Mesothelial cell of epicardium (in vitro differentiated cells): ENCODE data around the gene TULP1. TPM values are rescaled to one million over a fixed set of nuclear protein-coding genes. Genes with fewer than 3 reads are reported as not detected.
A peak's percentile ranks its signal among the peaks of the same experiment; 100 is the strongest.

Experiments
- DNase-seq, 2 experiments: peaks; one replicate each; pipeline ENCODE4 v3.0.0; 2021; ENCODE audit warnings: low spot score in 2 of 2; ENCODE audit not compliant: unreplicated experiment in 2 of 2
- H3K27ac Mint-ChIP-seq: 2 replicates; pipeline ENCODE4 v1.8.0; 2021; ENCODE audit warnings: mixed read lengths
- H3K27me3 Mint-ChIP-seq: 2 replicates; pipeline ENCODE4 v1.8.0; 2021; ENCODE audit warnings: low read depth, mixed read lengths
- H3K36me3 Mint-ChIP-seq: 2 replicates; pipeline ENCODE4 v1.8.0; 2021; ENCODE audit warnings: mixed read lengths
- H3K4me1 Mint-ChIP-seq: 2 replicates; pipeline ENCODE4 v1.8.0; 2021; ENCODE audit warnings: mixed read lengths
- H3K4me3 Mint-ChIP-seq: 2 replicates; pipeline ENCODE4 v1.8.0; 2021; ENCODE audit warnings: mild to moderate bottlenecking, moderate library complexity, mixed read lengths
- H3K9me3 Mint-ChIP-seq: 2 replicates; pipeline ENCODE4 v1.8.0; 2021; ENCODE audit warnings: mixed read lengths
- total RNA-seq: library from RNA; stranded (reverse); gene quantifications from 3 replicates; pipeline ENCODE4 v1.2.1, GENCODE V29; 2021
- TF ChIP-seq, protein P1 (sequence below): fragments of 200-600 bp; sonication (generic); IDR thresholded peaks from one replicate; pipeline ENCODE4 v1.5.0; 2021; ENCODE audit warnings: antibody characterized with exemption; ENCODE audit not compliant: unreplicated experiment

The TULP1 gene
- total RNA-seq, 1 donor from 2014 or later, result 17.7 TPM

DNA sequence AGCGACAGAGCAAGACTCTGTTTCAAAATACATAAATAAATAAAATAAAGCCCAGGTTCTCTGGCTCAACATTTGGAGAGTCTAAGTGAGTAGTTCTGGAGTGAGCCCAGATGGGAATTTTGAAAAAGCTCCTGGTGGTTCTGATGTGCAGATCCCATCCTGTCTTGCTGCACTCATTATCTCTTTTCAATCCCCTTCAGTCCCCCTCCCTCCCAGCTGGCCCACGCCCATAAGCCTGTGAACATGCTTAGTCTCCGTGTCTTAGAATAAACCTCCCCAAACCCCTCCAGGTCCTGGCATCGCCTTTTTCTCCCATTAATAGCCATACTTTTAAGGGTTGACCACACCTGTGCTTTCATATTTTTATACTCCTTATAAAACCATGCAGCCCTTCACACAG is 19.4 kb upstream of the TULP1 start:
- no peak overlapping the region for H3K27ac Mint-ChIP-seq
- peaks cover 22% of the 10 kb centered on the region for H3K4me1 Mint-ChIP-seq
- TF ChIP-seq, protein P1, sequence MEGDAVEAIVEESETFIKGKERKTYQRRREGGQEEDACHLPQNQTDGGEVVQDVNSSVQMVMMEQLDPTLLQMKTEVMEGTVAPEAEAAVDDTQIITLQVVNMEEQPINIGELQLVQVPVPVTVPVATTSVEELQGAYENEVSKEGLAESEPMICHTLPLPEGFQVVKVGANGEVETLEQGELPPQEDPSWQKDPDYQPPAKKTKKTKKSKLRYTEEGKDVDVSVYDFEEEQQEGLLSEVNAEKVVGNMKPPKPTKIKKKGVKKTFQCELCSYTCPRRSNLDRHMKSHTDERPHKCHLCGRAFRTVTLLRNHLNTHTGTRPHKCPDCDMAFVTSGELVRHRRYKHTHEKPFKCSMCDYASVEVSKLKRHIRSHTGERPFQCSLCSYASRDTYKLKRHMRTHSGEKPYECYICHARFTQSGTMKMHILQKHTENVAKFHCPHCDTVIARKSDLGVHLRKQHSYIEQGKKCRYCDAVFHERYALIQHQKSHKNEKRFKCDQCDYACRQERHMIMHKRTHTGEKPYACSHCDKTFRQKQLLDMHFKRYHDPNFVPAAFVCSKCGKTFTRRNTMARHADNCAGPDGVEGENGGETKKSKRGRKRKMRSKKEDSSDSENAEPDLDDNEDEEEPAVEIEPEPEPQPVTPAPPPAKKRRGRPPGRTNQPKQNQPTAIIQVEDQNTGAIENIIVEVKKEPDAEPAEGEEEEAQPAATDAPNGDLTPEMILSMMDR, result no peak
- no peaks in the 10 kb centered on the region for H3K27me3 Mint-ChIP-seq
- H3K36me3 Mint-ChIP-seq, result no peaks in the 10 kb centered on the region
- no peak for DNase-seq
- H3K9me3 Mint-ChIP-seq, result no peaks in the 10 kb centered on the region
- H3K4me3 Mint-ChIP-seq, result no peak overlapping the region

DNA sequence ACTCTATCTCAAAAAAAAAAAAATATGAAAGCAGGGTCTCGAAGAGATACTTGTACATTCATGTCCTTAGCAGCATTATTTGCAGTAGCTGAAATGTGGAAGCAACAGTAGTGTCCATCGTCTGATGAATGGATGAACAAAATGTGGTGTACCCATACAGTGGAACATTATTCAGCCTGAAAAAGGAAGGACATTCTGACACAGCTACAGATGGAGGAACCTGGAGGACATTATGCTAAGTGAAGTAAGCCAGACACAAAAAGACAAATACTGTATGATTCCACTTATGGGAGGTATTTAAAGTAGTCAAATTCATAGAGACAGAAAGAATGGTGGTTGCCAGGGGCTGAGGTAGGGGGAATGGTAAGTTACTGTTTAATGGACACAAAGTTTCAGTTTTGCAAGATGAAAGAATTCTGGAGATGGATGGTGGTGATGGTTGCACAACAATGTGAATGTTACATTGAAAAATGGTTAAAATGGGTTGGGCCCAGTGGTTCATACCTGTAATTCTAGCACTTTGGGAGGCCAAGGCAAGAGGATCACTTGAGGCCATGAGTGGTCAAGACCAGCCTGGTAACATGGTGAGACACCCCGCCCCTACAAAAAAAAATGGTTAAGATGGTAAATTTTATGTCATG is 11.8 kb upstream of the TULP1 start:
- Mint-ChIP-seq H3K27me3 (no peaks in the 10 kb centered on the region), H3K27ac (no peak overlapping the region), H3K36me3 (no peaks in the 10 kb centered on the region), H3K9me3 (no peaks in the 10 kb centered on the region), H3K4me3 (no peak overlapping the region), H3K4me1 (peaks cover 6% of the 10 kb centered on the region)
- DNase-seq, result no peak
- TF ChIP-seq, protein P1, result no peak

DNA sequence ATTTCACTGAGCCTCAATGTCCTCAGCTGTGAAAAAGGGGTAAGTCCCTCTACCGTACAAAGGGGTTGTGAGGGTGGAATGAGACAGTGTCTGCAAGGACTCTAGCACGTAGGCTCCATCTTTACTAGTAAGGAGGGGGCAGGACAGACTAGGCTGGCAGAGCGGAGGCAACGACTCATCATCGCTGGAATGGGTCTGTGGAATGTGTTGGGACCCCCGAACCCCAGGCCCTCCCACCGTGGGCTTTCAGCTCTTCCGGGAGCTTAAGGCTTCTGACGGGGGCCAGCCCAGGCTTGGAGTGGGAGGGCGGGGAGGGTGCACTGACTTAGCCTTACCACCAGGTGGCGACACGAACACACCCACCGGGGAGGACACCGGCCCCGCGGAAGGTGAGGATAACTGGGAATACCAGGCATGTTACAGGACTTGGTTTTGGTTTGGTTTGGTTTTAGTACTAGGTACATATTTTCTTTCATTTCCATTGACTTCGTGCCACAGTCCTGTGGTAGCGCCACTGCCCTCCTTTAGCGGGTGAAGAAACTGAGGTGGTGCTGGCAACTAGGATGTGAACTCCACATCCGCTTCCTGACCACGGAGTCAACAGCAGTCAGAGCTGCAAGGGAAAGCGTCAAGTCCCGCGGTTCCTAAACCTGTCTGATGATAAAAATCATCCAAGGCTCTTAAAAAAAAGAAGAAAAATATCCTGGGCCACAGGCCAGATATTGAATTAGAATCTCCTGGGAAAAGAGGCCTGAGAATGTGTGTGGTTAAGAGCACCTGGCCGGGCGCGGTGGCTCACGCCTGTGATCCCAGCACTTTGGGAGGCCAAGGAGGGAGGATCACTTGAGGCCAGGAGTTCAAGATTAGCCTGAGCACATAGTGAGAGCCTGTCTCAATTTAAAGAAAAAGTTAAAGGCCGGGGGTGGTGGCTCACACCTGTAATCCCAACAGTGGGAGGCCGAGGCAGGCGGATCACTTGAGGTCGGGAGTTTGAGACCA is 10.3 kb upstream of the TULP1 start:
- H3K36me3 Mint-ChIP-seq, result no peaks in the 10 kb centered on the region
- peak overlapping the region; percentile 61 for H3K27ac Mint-ChIP-seq
- TF ChIP-seq, protein P1, result peak; percentile 99
- H3K4me1 Mint-ChIP-seq, result peaks cover 6% of the 10 kb centered on the region
- no peaks in the 10 kb centered on the region for H3K9me3 Mint-ChIP-seq
- DNase-seq, result peak; percentile 71 to 83
- no peaks in the 10 kb centered on the region for H3K27me3 Mint-ChIP-seq
- H3K4me3 Mint-ChIP-seq, result peak overlapping the region; percentile 37

DNA sequence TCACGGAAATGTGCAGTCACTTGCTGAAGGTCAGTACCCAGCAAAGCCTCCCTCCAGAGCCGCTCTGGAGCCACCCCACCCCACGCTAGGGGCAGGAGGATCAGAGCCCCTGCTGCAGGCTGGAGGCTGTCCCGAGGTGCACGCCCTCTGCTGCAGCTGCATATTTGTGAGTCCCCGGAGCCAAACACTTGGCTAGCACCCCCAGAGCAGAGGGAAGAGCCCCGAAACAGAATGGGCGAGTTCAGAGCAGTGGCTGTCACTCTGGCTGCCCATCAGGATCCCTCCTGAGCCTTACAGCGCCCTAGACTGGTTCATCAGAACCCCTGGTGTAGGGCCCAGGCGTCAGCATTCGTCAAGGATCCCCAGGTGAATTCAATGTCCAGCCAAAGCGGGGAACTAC is 9.5 kb upstream of the TULP1 start:
- Mint-ChIP-seq H3K4me1 (peaks cover 6% of the 10 kb centered on the region), H3K4me3 (no peak overlapping the region), H3K36me3 (no peaks in the 10 kb centered on the region), H3K27ac (peak overlapping the region; percentile 50), H3K9me3 (no peaks in the 10 kb centered on the region), H3K27me3 (no peaks in the 10 kb centered on the region)
- TF ChIP-seq, protein P1, result no peak
- no peak for DNase-seq

DNA sequence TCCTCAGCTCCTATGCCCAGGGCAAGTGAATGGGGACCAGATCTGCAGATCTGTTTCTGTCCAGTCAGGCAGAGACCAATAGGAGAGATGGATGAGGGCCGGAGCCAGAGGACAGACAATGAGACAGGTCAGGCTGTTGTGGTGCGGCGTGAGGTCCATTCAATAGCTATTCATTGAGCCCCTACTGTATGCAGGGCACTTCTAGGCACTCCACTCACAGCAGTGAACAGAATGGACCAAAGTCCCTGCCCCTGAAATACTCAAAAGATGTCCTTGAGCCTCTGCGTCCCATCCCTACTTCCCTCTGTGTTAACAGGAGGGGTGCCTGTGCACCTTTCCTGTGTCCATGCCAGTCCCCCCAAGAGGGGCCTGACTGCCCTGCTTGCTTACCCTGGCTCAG is 8.5 kb upstream of the TULP1 start:
- H3K4me3 Mint-ChIP-seq, result no peak overlapping the region
- H3K4me1 Mint-ChIP-seq, result peaks cover 6% of the 10 kb centered on the region
- TF ChIP-seq, protein P1, result no peak
- no peak for DNase-seq
- no peaks in the 10 kb centered on the region for H3K36me3 Mint-ChIP-seq
- H3K27ac Mint-ChIP-seq, result no peak overlapping the region
- H3K27me3 Mint-ChIP-seq, result no peaks in the 10 kb centered on the region
- no peaks in the 10 kb centered on the region for H3K9me3 Mint-ChIP-seq
